RWPE1 (cell line): Measurements from ENCODE around the gene EGR1.

ENCODE experiments used
- CTCF ChIA-PET: fragments of 350-600 bp; sonication (Branson Sonifier 250); formaldehyde crosslinking; extraction: SDS; loops from one replicate; lab custom pipeline; 2021; lab: Yijun Ruan, JAX
- POLR2A ChIA-PET: fragments of 400-600 bp; formaldehyde crosslinking; extraction: SDS; loops from one replicate; lab custom pipeline; 2020; ENCODE audit warnings: antibody characterized with exemption; ENCODE audit not compliant: low non-redundant PET; lab: Yijun Ruan, JAX
- DNase-seq: peaks from one replicate; pipeline ENCODE4 v3.0.0; 2012; ENCODE audit warnings: low spot score
- H3K27ac ChIP-seq: fragments of 450-650 bp; 2 replicates; pipeline ENCODE4 v1.5.1; 2017
- CTCF ChIP-seq: fragments of 450-650 bp; conservative IDR thresholded peaks from 2 replicates; pipeline ENCODE4 v1.5.1; 2017; ENCODE audit warnings: low read depth, mild to moderate bottlenecking

Gene EGR1

GRCh38 chr5:138491284-138491648 is 26.0 kb downstream of the EGR1 start:
- ChIA-PET CTCF (interaction anchor here (0.6 to 1.2 kb wide), 2 partner anchors 26 to 39 kb away, joined by 3 to 6 read pairs; partner anchors contain the start of gene EGR1), POLR2A (interaction anchor here (1.1 kb wide), 1 partner anchor 52 kb away, joined by 3 read pairs; the partner anchor contains the start of gene ETF1)
- TF ChIP-seq CTCF, result no peak
- peak overlapping the region; percentile 82 for H3K27ac ChIP-seq
- no peak for DNase-seq

GRCh38 chr5:138491669-138492559 is 26.6 kb downstream of the EGR1 start:
- ChIA-PET POLR2A (interaction anchor here (1.2 kb wide), 1 partner anchor 11 kb away, joined by 4 read pairs; no protein-coding TSS in a partner anchor), CTCF (interaction anchor here (1.6 to 1.8 kb wide), 2 partner anchors 12 to 27 kb away, joined by 5 to 16 read pairs; partner anchors contain the start of gene EGR1)
- H3K27ac ChIP-seq, result peak overlapping the region; percentile 82
- peak; percentile 94 for DNase-seq
- no peak for TF ChIP-seq CTCF

DNA sequence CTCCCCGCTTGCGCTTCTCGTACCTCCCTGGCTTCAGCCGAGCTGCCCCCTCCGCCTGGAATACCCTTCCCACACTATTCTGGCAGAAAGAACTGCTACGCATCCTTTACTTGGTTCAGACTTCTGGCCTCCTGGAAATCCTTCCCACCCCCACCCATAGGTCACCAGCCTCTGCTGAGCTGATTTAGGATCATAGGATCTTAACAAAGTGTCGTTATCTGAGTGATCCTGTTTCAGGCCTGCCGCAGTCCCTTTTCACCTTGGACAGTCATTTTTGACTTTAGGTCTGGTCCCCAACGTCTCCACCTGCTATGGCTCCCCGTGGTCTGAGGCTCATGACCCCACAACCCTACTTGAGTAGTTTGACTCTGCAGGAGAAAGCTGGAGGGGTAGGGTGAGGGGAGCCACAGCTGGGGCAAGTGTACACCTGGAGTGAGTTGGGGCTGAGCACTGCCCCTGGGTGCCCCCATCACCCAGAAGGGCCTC is 27.3 kb downstream of the EGR1 start:
- TF ChIP-seq CTCF, result no peak
- peak overlapping the region; percentile 82 for H3K27ac ChIP-seq
- POLR2A ChIA-PET, result interaction anchor here (0.6 to 1.9 kb wide), 6 partner anchors 10 to 30 kb away, joined by 3 to 22 read pairs (median 4); partner anchors contain the start of gene EGR1
- CTCF ChIA-PET, result interaction anchor here (0.6 to 1.8 kb wide), 4 partner anchors 11 to 1476 kb away, joined by 3 to 16 read pairs (median 4); partner anchors contain the start of gene EGR1
- no peak for DNase-seq

- no peak for TF ChIP-seq CTCF
- ChIA-PET POLR2A (no interaction called here), CTCF (interaction anchor here (0.7 kb wide), 1 partner anchor 125 kb away, joined by 3 read pairs; no protein-coding TSS in a partner anchor)
- DNase-seq, result no peak
- H3K27ac ChIP-seq, result no peak overlapping the region
These were observed 30.1 kb downstream of the EGR1 start for GRCh38 chr5:138495351-138495750.

DNA sequence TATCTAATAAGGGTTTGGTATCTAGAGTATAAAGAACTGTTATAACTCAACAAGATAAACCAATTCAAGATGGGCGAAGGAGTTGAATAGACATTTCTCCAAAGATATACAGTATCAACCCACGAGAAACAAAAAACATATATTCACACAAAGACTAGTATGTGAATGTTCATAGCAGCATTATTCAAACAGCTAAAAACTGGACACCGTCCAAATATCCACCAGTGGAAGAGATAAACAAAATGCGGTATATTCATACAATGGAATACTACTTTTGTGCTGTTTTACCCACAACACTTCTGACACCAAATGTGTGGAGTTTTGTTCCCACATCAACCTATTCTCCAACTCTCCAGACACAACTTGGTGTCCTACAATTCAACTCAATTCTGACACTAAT is 33.1 kb downstream of the EGR1 start:
- no peak overlapping the region for H3K27ac ChIP-seq
- no peak for DNase-seq
- CTCF ChIA-PET, result interaction anchor here (0.7 kb wide), 1 partner anchor 50 kb away, joined by 4 read pairs; no protein-coding TSS in a partner anchor
- POLR2A ChIA-PET, result interaction anchor here (1.4 kb wide), 1 partner anchor 33 kb away, joined by 8 read pairs; the partner anchor contains the start of gene EGR1
- no peak for TF ChIP-seq CTCF

DNA sequence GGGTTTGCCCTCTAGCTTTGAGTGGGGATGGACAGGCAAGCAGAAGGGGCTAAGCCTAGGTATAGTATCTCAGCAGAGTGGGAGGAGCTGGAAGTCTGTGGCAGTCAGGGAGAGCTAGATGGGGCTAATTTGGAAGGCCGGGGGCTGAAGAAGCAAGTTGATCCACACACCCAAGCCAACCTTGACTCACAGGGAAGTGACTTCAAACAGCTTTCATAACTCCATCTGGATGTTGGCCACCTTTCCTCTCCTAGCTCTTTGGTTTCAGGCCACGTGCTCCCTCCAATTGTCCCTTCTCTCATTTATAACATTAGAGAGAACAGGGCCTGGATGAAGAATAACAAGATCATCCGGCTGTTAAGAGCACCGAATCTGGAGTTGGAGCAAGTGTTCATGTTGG is 36.8 kb downstream of the EGR1 start:
- no peak for TF ChIP-seq CTCF
- peak overlapping the region; percentile 59 for H3K27ac ChIP-seq
- no peak for DNase-seq
- CTCF ChIA-PET, result interaction anchor here (0.6 to 3.6 kb wide), 5 partner anchors 37 to 1263 kb away, joined by 3 to 58 read pairs (median 3); partner anchors contain the start of gene EGR1
- POLR2A ChIA-PET, result interaction anchor here (0.7 to 1.3 kb wide), 5 partner anchors 8 to 54 kb away, joined by 3 to 7 read pairs (median 4); partner anchors contain the start of gene EGR1
